AG09319 (cell line): ENCODE data around the gene ZNF574.
"Not testable (repeated sequence)": the region's sequence is repeated elsewhere in the genome, so short reads cannot be mapped to it uniquely, and the experiment has no call there.

Experiments
- DNase-seq: peaks from one replicate; pipeline ENCODE4 v3.0.0-alpha.2; 2010; ENCODE audit warnings: low read depth; ENCODE audit errors: extremely low read depth
- TF ChIP-seq, protein P1 (sequence below): IDR thresholded peaks from 2 replicates; pipeline ENCODE4 v1.5.1; 2011; ENCODE audit warnings: low read depth, mild to moderate bottlenecking, inconsistent platforms, low read length, moderate library complexity

Gene ZNF574

DNA sequence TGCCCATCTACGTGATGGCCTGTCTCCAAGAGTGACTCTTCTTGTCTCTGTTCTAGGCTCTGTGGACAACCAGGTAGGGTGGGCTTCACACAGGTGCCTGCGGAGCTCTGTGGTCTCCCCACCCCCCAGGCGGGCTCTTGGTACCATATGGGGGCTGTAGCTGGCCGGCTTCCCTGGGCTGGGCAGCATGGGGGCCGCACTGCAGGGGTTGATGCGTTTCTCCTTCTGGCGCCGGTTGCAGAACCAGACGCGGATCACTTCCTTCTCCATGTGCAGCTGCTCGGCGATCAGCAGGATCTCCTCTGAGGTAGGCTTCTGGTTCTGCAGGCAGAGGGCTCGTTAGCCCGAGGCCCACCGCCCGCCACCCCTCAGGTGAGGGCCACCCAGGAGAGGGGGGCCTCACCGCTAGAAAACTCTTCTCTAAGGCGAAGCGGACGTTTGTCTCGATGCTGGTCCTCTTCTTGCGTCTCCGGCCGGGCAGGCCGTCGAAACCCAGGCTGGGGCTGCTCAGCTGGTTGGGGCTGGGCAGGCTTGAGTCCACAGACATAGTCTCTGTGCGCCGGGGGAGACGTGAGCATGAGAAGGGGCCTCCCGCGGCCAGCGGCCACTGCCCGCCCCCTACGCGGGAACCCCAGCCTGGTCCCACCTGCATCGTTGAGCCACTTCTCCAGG, 19.3 kb downstream of the ZNF574 start:
- no peak for DNase-seq
- TF ChIP-seq, protein P1, sequence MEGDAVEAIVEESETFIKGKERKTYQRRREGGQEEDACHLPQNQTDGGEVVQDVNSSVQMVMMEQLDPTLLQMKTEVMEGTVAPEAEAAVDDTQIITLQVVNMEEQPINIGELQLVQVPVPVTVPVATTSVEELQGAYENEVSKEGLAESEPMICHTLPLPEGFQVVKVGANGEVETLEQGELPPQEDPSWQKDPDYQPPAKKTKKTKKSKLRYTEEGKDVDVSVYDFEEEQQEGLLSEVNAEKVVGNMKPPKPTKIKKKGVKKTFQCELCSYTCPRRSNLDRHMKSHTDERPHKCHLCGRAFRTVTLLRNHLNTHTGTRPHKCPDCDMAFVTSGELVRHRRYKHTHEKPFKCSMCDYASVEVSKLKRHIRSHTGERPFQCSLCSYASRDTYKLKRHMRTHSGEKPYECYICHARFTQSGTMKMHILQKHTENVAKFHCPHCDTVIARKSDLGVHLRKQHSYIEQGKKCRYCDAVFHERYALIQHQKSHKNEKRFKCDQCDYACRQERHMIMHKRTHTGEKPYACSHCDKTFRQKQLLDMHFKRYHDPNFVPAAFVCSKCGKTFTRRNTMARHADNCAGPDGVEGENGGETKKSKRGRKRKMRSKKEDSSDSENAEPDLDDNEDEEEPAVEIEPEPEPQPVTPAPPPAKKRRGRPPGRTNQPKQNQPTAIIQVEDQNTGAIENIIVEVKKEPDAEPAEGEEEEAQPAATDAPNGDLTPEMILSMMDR = no peak

DNA sequence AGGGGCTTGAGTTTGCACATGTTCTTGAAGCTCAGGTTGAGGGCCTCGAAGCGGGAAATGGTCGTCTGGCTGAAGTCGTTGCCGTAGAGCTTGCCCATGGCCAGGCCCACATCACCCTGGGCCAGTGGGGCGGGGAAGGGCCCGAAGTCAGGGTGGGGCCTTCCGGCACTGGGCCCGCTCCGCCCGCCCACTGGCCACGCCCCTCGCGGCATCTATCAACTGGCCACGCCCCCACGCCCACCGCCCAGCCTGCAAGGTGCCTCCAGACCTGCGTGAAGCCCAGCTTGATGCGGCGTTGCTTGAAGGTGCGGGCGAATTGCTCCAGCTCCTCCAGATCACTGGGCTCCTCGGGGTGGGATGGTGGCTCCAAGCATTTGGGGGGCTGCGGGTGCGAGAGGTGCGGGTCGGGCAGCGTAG, 19.9 kb downstream of the ZNF574 start:
- no peak for DNase-seq

DNA sequence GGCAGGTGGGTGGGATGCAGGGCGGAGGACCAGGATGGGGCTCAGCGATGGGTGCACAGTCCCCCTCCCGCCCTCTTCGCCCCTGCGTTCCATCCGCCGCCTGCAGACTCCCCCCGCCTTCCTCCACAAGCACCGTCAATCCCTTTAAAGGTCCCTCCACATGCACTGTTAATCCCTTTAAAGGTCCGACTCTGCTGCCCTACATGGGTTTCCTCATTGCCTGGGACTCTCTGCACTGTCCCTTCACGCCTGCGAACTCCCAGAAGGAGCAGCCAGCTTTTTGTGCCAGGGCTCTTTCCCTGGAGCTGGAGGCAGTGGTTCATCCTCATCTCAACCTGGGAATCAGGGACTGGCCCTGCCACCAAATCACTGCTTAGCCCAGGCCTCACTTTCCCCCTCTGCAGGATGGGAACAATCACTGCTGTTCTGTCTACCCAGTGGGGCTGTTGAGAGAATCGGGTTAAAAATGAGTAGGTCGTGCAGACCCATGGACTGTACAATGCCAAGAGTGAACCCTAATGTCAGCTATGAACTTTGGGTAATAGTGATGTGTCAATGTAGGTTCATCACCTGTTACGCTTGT, 20.4 kb downstream of the ZNF574 start:
- DNase-seq = no peak
- TF ChIP-seq, protein P1 = no peak

More for the DNA sequence above, 19.9 kb downstream of the ZNF574 start:
- TF ChIP-seq, protein P1 = no peak

DNA sequence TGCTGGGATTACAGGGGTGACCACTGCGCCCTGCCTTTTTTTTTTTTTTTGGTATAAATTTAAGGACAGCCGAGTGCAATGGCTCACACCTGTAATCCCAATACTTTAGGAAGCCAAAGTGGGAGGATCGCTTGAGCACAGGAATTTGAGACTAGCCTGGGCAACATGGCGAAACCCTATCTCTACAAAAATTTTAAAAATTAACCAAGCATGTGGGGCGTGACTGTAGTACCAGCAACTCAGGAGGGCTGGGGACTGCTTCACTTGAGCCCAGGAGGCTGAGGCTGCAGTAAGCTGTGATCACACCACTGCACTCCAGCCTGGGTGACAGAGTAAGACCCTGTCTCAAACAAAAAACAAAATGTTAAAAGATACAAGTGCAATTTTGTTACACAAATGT, 21.5 kb downstream of the ZNF574 start:
- TF ChIP-seq, protein P1 = no peak
- no peak for DNase-seq

- DNase-seq = no peak
- TF ChIP-seq, protein P1 = no peak
Observed at GRCh38 chr19:42098781-42099180, 22.8 kb downstream of the ZNF574 start.

DNA sequence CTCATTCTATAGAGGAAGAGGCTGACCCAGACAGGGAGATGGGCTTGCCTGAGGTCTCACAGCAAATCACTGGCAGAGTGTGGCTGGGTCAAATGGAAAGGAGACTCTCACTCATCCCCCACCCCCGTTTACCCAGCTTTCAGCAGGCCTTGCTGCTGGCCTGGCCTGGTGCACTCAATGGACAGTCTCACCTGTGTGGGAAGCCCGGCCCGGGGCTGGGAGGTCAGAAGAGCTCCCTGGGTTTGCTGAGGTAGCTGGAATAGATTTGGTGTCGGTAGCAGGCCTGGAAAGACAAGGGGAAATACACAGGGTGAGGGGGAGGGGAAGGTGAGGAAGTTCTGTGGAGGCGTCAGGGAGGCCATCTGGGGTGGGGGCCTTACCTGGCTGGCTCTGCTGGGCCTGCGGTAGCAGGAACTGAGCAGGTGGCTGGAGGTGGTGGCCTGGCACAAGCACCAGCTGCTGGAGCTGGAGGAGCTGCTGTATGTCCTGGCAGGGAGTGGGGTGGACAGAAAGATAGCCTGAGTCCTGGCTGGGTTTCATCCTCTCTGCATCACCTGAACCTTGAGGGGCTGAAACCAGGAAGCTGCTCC, 23.5 kb downstream of the ZNF574 start:
- TF ChIP-seq, protein P1 = no peak
- no peak for DNase-seq

DNA sequence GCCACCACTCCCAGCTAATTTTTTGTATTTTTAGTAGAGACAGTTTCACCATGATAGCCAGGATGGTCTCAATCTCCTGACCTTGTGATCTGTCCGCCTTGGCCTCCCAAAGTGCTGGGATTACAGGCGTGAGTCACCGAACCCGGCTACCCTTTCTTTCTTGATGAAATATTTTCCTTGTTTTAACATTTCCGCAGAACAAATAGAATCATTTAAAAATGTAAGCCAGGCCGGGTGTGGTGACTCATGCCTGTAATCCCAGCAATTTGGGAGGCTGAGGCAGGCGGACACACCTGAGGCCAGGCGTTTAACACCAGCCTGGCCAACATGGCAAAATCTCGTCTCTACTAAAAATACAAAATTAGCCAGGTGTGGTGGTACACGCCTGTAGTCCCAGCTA, 24.3 kb downstream of the ZNF574 start:
- not testable (repeated sequence) for DNase-seq
